HG03442 (cell line): ENCODE results near the gene ATP5PF.
"Not testable (repeated sequence)": the region's sequence is repeated elsewhere in the genome, so short reads cannot be mapped to it uniquely, and the experiment has no call there.

Source experiments
- ATAC-seq: cut with Tn5 transposase; IDR thresholded peaks from one replicate; pipeline ENCODE4 v1.9.1; 2021; ENCODE audit warnings: mild to moderate bottlenecking, moderate library complexity; ENCODE audit not compliant: unreplicated experiment

ATP5PF gene

GRCh38 chr21:25734904-25735645 is at the start of gene ATP5PF, which contains the start of gene GABPA:
ATP5PF (minus strand) TSS chr21:25734904; CDS start chr21:25729794, 5,110 bp downstream.
GABPA (plus strand) TSS chr21:25734972; CDS start chr21:25741599, 6,627 bp downstream.
- ATAC-seq = peak; percentile 88

DNA sequence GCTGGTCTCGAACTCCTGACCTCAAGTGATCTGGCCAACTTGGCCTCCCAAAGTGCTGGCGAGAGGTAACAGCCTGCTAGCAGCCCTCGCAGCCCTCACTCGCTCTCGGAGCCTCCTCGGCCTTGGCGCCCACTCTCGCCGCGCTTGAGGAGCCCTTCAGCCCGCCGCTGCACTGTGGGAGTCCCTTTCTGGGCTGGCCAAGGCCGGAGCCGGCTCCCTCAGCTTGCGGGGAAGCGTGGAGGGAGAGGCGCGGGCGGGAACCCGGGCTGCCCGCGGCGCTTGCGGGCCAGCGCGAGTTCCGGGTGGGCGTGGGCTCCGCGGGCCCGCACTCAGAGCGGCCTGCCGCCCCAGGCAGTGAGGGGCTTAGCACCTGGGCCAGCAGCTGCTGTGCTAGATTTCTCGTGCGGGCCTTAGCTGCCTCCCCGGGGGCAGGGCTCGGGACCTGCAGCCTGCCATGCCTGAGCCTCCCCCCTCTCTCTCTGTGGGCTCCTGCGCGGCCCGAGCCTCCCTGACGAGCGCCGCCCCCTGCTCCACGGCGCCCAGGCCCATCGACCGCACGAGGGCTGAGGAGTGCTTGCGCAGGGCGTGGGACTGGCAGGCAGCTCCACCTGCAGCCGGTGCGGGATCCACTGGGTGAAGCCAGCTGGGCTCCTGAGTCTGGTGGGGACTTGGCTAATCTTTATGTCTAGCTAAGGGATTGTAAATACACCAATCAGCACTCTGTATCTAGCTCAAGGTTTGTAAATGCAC is 43.6 kb upstream of the ATP5PF start:
- not testable (repeated sequence) for ATAC-seq

DNA sequence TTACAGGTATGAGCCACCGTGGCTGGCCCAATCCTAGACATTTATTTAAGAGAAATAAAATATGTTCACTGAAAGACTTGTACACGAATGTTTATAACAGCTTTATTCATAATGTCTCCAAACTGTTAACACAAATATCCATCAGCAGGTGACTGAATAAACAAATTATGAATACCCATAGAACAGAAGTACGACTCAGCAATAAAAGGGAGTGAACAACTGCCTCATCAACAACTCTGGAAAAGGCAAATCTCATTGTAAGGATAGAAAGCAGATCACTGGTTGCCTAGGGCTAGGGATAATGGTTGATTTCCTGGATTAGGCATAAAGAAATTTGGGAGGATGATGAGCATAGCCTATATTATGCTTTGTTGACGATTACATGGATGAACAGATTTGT is 41.7 kb upstream of the ATP5PF start:
- no peak for ATAC-seq

DNA sequence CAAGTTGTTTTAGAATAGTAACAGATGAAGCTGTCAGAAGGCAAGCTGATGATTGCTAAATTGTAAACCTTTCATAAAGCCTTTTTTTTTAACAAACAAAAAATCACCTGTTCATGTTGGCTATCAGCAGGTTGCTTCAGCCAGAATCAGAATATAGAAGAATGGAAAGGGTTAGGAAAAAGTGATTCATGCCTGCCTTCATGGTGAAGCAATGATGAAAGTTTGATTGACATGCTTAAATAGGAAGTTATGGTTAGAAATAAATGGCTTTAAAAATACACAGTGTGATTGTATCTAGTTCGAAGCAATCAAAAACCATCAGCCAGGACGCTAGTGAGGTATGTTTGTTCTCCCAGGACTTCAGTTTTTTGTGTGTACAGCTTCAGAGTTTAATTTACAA is 38.0 kb upstream of the ATP5PF start:
- ATAC-seq = no peak

GRCh38 chr21:25767921-25768320 is 33.2 kb upstream of the ATP5PF start:
- no peak for ATAC-seq

- no peak for ATAC-seq
Measured at GRCh38 chr21:25764065-25764464, 29.4 kb upstream of the ATP5PF start.

DNA sequence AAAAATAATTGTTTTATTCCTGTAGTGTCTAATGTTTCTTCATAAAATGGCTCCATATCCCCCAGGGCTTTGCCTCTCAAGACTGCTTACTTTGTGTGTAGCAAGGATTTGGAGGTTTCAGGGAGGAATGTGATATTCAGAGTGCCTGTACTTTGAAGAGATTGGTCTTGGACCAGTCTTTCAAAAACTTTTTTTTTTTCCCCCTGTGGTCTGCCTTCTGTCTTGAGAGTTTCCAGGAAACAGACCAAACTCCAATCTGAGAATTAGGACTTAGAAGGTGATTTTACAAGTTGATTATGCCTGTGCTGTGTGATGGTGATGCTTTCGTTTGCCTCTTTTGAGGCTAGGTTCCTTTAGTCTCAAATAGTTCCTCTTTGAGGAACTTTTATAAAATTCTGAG is 26.0 kb upstream of the ATP5PF start:
- no peak for ATAC-seq

DNA sequence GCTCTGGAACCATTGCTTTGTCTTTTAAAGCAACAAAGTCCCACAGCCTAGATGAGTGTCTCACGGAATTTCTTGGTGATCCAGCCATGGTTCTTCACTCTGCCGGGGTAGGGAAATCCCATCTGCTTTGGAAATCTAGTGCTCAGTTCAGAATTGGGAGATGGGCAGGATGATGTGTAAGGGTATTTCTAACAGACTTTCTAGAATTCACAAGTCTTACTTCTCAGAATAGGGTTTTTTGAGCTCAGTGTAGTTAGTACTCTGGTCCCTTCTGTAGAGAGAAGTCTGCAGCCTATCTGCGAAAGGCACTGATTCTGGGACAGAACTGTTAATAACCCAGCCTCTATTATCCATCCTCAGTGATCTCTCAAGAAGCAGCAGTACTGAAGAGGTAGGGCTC is 25.4 kb upstream of the ATP5PF start:
- ATAC-seq = no peak

- no peak for ATAC-seq
Measured at GRCh38 chr21:25759573-25759972, 24.9 kb upstream of the ATP5PF start.

DNA sequence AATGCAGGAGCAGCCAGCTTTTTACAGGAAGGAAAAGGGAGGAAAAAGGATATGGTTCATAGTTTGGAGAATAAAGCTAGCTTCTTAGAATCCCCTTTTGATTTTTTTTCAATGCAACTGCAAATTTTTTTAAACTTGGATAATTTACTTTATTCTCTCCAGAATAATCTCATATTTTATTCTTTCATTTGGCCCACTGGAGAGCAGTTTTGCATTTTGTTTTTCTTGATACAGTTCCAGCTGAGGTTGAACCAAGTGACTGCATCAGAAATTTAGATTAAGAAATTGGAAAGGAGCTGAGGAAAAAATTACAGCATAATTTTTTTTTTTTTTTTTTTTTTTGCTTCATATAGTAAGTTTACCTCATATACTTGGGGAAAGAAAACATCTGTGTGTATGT is 22.8 kb upstream of the ATP5PF start:
- no peak for ATAC-seq

DNA sequence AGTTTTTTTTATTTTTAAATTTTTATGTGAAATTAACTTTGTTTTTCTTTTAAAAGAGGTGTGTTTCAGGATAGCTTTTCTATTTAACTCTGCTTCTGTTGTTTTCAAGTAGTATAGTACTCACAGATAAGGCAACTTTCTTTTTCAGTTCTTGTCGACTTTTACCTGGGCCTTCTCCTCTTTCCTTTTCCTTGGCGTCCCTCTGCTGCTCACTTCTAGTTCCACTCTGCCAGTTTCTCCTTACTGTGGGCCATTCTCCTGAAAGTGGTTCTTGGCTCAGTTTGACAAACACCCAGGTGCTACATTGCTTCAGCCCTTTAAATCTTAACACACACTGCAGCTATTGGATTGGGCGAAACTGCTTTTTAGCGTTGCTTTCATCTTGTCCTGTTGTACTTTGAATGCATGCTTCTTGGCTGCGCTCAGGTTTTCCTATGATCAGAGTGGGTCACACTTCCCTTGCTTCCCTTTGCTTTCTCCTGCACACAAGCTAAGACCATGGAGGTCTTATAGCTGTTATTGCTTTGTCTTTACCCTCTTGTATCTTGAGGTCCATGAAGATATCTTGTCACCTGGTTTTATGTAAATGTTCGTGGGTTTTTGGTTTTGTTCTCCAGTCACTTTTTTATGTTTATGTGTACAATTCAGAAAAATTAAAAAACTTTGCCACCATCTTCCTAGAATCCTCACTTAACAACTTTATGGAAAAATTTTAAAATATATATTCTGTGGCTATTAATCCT is 21.7 kb upstream of the ATP5PF start:
- no peak for ATAC-seq

DNA sequence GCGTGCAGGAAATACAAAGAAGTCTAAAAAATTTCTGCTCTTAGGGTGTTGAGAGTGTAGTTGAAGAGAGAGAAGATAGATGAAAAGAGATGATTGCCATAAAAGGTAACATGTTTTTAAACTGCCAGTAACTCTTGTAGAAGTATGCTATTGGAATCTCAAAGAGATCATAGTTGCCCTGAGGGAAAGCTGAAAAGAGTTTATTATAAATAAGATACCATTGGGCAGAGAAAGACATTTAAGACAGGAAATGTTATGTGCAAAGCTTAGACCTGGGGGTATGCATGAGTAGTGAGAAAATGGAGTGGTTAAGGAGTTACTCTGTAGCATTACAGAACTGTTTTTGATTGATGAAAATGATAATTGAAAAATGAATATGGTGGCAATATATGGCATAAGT is 17.7 kb upstream of the ATP5PF start:
- no peak for ATAC-seq

GRCh38 chr21:25750085-25750484 is 15.4 kb upstream of the ATP5PF start:
- ATAC-seq = no peak

GRCh38 chr21:25744854-25745253 is 10.2 kb upstream of the ATP5PF start:
- no peak for ATAC-seq

DNA sequence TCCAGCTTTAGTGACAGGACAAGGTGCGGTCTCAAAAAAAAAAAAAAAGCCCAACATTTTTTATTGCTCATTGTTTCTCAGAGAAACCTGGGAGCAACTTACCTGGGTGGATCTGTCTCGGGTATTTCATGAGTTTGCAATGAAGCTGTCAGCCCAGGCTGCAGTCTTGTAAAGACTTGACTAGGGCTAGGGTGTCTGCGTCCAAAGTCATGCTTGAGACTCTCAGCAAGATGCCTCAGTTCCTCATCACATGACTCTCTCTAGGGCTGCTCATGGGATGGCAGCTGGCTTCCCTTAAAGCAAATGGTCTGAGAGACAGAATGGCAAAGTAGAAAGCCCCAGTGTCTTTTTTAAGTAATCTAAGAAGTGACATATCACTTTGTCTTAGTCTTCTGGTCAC is 8.2 kb upstream of the ATP5PF start:
- ATAC-seq = no peak

DNA sequence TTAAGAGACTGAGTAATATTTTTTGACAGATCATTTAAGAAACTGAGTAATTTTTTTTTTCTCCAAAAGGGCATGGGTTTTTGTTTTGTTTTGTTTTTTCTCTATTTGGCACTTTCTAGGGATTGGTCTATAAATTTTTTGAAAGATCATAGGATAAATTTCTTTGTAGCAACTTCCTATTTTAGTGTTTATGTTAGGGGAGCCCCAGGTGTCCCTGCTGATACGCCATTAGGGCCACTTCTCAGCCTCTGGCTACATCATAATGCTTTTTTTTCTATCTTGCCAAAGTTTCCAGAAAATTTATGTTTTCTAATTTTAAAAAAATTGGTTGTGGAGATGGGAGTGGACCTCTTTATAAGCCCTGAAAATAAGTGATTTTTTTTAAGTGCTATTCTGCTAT is 2.7 kb upstream of the ATP5PF start:
- no peak for ATAC-seq

GRCh38 chr21:25735646-25736597 is 1.2 kb upstream of the ATP5PF start:
- ATAC-seq = peak; percentile 37

GRCh38 chr21:25734654-25734903 is 125 bp downstream of the ATP5PF start:
- no peak for ATAC-seq

DNA sequence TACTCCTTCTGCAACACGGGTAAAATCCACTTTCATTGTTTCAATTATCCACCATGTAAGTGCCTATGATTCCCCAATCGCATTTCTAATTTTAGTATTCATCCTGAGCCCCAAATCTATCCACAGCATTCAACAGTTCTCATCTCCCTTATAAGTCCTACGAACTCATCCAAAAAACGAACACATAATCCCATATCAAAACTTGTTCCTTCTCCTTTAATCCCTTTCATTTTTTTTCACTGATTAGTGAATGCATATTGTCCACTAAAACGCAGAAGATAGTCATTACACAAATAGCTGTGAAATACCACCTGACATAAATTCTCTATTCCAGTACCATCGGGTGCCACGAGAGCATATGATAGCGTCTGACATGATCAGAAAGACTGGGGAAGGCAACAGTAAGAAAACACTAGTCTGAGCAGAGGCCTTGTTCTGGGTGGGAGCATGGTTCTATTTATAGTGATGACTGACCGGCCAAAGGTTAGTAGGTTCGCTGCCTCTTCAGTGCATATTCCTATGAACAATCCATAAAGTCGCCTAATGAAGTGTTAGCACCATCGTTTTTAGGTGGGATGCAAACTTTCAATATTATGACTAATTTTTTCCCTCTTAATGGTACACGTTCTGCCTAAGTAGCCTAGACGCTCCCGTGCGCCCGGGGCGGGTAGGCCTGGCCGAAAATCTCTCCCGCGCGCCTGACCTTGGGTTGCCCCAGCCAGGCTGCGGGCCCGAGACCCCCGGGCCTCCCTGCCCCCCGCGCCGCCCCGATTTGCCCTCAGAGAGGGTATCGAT is 648 bp downstream of the ATP5PF start:
- peak; percentile 10 for ATAC-seq
